Head of caudate nucleus (tissue), 42 donors: ENCODE results near the gene RCCD1.
"Not testable (repeated sequence)": the region's sequence is repeated elsewhere in the genome, so short reads cannot be mapped to it uniquely, and the experiment has no call there.

ENCODE experiments used
- DNase-seq, 42 donors: peaks; one replicate each; pipeline versions ENCODE4 v3.0.0 to v3.0.0-alpha.2; 2020 to 2021; ENCODE audit warnings: mixed read lengths in 7 of 42
- intact Hi-C: fragments of 100-400 bp; cut with DNase I; formaldehyde crosslinking; loops from one replicate; pipeline ENCODE4 v1.15.0; 2022

The RCCD1 gene

GRCh38 chr15:90915808-90916440 lies 38.8 kb upstream of the RCCD1 start:
- intact Hi-C loops, result no loop called here
- DNase-seq, result peak in 19 of 42 donors; percentile 14 to 64 (median 35)

- intact Hi-C loops, result no loop called here
- no peak for DNase-seq
Observed at GRCh38 chr15:90916461-90916860, 38.2 kb upstream of the RCCD1 start.

GRCh38 chr15:90917569-90917968 lies 37.1 kb upstream of the RCCD1 start:
- intact Hi-C loops, result no loop called here
- DNase-seq, result no peak

DNA sequence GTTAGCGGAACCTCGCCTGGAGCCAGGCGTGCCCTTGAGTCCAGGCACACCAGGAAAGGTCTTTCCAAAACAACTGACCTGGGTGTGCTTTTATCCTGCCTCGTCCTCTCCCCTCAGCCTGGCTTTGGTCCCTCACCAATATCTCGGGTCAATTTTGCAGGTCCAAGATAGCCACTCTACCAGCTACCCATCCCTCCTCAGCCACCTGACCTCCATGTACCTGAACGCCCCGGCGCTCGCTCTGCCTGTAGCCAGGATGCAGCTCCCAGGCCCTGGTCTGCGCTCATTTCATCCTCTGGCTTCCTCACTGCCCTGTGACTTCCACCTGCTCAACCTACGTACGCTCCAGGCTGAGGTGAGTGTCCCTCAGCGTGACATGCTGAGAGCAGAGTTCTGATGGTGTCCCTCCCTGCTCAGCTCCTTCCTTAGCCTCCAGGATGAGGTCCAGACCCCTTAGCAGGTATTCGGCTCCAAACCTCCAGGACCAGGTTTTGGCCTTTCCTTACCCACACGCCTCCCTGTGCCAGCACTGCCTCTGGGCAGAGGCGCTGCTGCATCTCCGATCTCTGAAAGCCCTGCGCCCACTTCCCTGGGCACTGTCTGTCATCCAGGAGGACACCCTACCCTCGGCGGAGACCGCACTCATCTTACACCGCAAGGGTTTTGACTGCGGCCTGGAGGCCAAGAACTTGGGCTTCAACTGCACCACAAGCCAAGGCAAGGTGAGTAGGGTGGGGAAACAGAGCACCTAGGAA lies 36.5 kb upstream of the RCCD1 start:
- no peak for DNase-seq
- intact Hi-C loops, result no loop called here

DNA sequence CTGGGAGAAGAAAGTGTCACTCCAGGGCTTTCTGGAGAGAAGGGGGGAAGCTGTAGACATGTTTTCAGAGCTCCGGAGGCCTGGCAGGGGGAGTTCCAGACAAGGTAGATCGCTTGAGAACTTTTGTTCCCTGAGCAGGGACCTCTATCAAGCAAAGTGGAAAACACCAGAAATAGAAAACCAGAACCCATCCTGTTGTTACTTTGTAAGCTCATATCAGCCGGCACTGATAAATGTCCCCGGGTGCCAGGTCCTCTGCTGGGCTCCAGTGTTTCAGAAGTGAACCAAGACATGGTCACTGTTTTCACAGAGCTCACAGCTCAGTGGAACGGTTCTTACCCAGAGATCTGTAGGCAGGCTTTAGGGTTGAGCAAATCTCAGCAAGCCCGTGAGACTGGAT lies 35.8 kb upstream of the RCCD1 start:
- intact Hi-C loops, result no loop called here
- no peak for DNase-seq

- DNase-seq, result no peak
- intact Hi-C loops, result no loop called here
Observed at GRCh38 chr15:90921887-90922286, 32.8 kb upstream of the RCCD1 start.

- DNase-seq, intact Hi-C loops: not testable (repeated sequence)
Observed at GRCh38 chr15:90922712-90923322, 31.9 kb upstream of the RCCD1 start.

DNA sequence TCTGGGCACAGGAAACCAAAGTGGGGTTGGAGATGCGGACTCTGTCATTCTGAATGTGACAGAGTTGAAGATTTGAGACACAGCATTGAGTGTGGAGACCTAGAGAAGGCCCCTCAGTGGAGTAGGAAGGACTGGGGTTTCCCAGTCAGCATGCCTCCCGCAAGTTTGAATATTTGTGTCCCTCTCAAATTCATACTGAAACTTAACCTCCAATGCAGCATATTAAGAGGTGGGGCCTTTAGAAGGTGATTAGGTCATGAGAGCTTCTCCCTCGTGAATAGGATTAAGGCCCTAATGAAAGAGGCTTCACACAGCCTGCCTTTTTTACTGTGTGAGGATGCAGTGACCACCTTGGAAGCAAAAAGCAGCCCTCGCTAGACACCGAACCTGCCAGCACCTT lies 30.3 kb upstream of the RCCD1 start:
- intact Hi-C loops, result no loop called here

DNA sequence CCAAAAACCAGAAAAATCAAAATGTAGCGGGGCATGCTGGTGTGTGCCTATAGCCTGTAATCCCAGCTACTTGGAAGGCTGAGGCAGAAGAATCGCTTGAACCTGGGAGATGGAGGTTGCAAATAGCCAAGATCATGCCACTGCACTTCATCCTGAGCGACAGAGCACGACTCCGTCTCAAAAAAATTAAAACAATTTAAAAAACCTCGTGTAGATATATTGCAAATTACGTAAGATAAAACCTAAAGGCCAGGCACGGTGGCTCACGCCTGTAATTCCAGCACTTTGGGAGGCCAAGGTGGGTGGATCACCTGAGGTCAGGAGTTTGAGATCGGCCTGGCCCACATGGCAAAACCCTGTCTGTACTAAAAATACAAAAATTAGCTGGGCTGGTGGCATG lies 27.9 kb upstream of the RCCD1 start:
- DNase-seq, intact Hi-C loops: not testable (repeated sequence)

More for the DNA sequence above, 30.3 kb upstream of the RCCD1 start:
- DNase-seq, result no peak

- DNase-seq, intact Hi-C loops: not testable (repeated sequence)
Observed at GRCh38 chr15:90928106-90928505, 26.6 kb upstream of the RCCD1 start.

DNA sequence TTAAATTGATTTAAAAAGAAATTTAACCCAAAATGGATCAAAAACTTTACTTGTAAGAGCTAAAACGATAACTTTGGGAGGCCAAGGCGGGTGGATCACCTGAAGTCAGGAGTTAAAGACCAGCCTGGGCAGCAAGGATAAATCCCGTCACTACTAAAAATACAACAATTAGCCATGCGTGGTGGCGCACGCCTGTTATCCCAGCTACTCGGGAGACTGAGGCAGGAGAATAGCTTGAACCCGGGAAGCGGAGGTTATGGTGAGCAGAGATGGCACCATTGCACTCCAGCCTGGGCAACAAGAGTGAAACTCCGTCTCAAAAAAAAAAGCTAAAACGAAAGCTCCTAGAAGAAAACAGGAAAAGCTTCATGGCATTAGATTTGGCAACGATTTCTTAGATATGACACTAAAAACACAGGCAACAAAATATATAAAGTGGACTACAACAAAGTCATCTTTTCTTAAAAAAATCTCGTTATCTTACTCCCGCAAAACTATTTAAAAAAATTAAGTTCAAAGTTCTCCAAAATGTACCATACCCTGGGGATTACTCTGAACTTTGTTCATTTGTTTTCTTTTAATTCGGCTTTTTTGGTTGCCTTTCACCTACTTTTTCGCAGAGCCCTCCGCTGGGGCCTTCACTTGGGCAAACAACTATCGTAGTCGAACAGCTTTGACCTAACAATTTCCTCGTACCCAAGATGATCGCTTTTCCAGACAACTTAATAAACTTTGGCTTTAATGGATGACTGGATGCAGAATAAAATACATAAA lies 25.3 kb upstream of the RCCD1 start:
- no peak for DNase-seq
- intact Hi-C loops, result loop anchor here (5.0 kb wide), 1 partner anchor 282 kb away; no protein-coding TSS in a partner anchor

DNA sequence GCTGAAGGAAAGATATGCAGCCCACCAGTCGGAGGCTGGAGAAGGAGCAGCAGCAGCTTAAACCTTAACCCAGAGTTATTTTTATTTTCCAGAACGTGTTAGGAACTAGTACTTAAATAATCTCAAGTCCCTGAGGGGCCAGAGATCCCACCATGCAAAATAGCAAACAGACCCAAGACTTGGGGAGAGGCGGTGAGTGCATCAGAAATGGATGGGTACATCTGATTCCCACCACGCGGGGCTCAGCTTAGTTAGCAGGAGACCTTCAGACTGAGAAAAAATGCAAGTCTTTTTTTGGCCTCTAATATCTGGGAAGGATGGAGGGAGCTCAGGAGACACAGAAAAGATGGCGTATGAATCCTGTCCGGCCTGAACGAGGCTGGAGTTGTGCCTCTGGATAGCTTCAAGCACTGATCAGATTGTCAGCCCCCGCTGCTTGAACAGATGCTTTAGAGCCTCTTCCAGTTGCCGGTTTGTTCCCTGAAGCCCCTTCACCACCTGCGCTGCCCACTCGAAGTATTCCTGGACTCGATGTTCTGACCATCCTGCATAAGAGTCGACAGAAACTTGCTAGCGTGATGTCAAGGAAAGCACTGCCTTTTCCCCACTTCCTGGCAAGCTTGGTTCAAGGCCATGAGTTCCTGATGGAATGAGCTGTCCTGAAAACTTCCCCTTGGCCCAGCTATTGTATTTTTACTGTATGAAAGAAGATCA lies 23.7 kb upstream of the RCCD1 start:
- DNase-seq, result no peak
- intact Hi-C loops, result loop anchor here (5.0 kb wide), 1 partner anchor 284 kb away; no protein-coding TSS in a partner anchor

- no peak for DNase-seq
- intact Hi-C loops, result loop anchor here (5.0 kb wide), 1 partner anchor 284 kb away; no protein-coding TSS in a partner anchor
Observed at GRCh38 chr15:90931575-90931827, 23.2 kb upstream of the RCCD1 start.

- intact Hi-C loops, result loop anchor here (2.0 to 5.0 kb wide), 2 partner anchors 29 to 285 kb away; partner anchors contain the start of gene MAN2A2
- DNase-seq, result peak; percentile 69 to 98 (median 94)
Observed at GRCh38 chr15:90931828-90932659, 22.6 kb upstream of the RCCD1 start, which contains the start of gene HDDC3. Gene HDDC3 (minus strand): TSS chr15:90932549. CDS start chr15:90932540, 9 bp downstream.

GRCh38 chr15:90932660-90932991 lies 22.1 kb upstream of the RCCD1 start:
- DNase-seq, result no peak
- intact Hi-C loops, result loop anchor here (2.0 to 5.0 kb wide), 2 partner anchors 30 to 285 kb away; partner anchors contain the start of gene MAN2A2

GRCh38 chr15:90933301-90933700 lies 21.4 kb upstream of the RCCD1 start:
- intact Hi-C loops, result loop anchor here (2.0 to 5.0 kb wide), 2 partner anchors 30 to 286 kb away; partner anchors contain the start of gene MAN2A2

GRCh38 chr15:90934256-90934948 lies 20.3 kb upstream of the RCCD1 start:
- peak; percentile 80 to 95 (median 88) for DNase-seq
- intact Hi-C loops, result loop anchor here (5.0 kb wide), 1 partner anchor 287 kb away; no protein-coding TSS in a partner anchor

More at GRCh38 chr15:90933301-90933700, 21.4 kb upstream of the RCCD1 start:
- no peak for DNase-seq
